Activated T-cell treated with anti-CD3 and anti-CD28 coated beads, Interleukin-2, amount 50 U/mL, for 72 hours (primary cell): ENCODE results near the gene CNOT6. TPM values are rescaled to one million over a fixed set of nuclear protein-coding genes. Genes with fewer than 3 reads are reported as not detected.

Experiments used
- ATAC-seq, 2 donors: fragments of 150-1000 bp; cut with Tn5 transposase; replicated peaks in 1 of 2; 2 replicates each; pipeline ENCODE4 v1.10.0; 2021; ENCODE audit warnings: moderate library complexity in 2 of 2, mild to moderate bottlenecking in 1 of 2
- DNase-seq, 2 donors: peaks; one replicate each; pipeline ENCODE4 v3.0.0; 2021 to 2022; ENCODE audit warnings: mixed read lengths in 1 of 2
- H3K27ac Mint-ChIP-seq: one replicate; pipeline ENCODE4 v1.8.0; 2022; ENCODE audit warnings: mild to moderate bottlenecking, moderate library complexity, mixed read lengths
- H3K27me3 Mint-ChIP-seq: one replicate; pipeline ENCODE4 v1.8.0; 2022; ENCODE audit warnings: low read depth, mixed read lengths
- H3K36me3 Mint-ChIP-seq, 2 donors: one replicate each; pipeline ENCODE4 v1.8.0; 2022; ENCODE audit warnings: mixed read lengths in 2 of 2, mild to moderate bottlenecking in 1 of 2; ENCODE audit not compliant: insufficient read depth in 2 of 2
- H3K4me1 Mint-ChIP-seq: one replicate; pipeline ENCODE4 v1.8.0; 2022; ENCODE audit warnings: low read depth, mixed read lengths
- H3K4me3 Mint-ChIP-seq, 2 donors: one replicate each; pipeline ENCODE4 v1.8.0; 2022; ENCODE audit warnings: mild to moderate bottlenecking in 2 of 2, mixed read lengths in 2 of 2, moderate library complexity in 2 of 2
- H3K9me3 Mint-ChIP-seq, 2 donors: one replicate each; pipeline ENCODE4 v1.8.0; 2022; ENCODE audit warnings: mixed read lengths in 2 of 2
- total RNA-seq, 2 donors: library from RNA; stranded (reverse); gene quantifications; one replicate each; pipeline ENCODE4 v1.2.3, GENCODE V29; 2022

The CNOT6 gene
- total RNA-seq, 2 donors from 2014 or later: 34.0 to 34.3 TPM

DNA sequence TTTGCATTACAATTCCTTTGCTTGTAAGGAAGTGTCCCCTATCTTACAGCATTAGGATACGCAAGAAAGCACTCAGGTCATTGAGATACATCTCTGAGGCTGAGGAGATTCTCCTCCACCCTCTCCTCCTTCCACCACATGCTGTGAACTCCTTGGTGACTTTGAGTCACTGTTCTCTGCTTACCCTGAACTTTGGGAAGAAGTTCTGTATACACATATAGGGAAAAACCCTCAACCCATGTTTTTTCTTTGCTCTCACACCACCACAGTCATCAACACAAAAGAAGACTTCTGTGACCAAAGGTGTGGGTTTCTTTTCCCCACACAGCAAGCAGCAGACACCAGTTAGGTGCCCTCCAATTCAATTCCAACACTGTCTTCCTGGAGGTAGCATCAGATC lies 38.1 kb downstream of the CNOT6 start:
- H3K4me3 Mint-ChIP-seq: peak overlapping the region in 1 of 2 donors; percentile 39
- DNase-seq (no peak), ATAC-seq (peak in 1 of 2 donors; percentile 15)
- H3K4me1 Mint-ChIP-seq: peaks cover 18% of the 10 kb centered on the region
- H3K9me3 Mint-ChIP-seq: no peaks in the 10 kb centered on the region
- H3K27ac Mint-ChIP-seq: peak overlapping the region; percentile 62
- H3K27me3 Mint-ChIP-seq: no peaks in the 10 kb centered on the region
- peaks cover 4 to 20% of the 10 kb centered on the region in 2 donors for H3K36me3 Mint-ChIP-seq

DNA sequence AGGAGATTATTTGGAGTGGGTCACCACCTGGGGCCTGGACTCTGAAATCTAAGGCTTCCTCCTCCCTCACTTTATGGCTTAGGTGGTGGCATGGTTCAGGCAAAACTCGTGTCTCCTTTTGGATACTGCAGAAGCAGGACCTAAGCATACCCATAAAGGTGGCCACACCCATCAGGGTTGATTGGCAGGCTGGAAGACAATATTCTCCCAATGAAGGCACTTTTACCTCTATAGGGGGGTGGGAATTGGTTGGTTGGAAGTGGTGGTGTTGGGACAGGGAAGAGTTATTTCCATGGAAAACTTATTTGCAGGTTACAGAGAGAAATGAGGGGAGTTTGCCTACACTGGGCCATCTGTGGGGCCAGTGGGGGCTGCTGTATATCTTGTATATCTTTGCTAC lies 39.7 kb downstream of the CNOT6 start:
- DNase-seq (no peak), ATAC-seq (no peak)
- peaks cover 18% of the 10 kb centered on the region for H3K4me1 Mint-ChIP-seq
- peaks cover 4 to 25% of the 10 kb centered on the region in 2 donors for H3K36me3 Mint-ChIP-seq
- H3K27me3 Mint-ChIP-seq: no peaks in the 10 kb centered on the region
- no peak overlapping the region for H3K27ac Mint-ChIP-seq
- H3K9me3 Mint-ChIP-seq: no peaks in the 10 kb centered on the region
- no peak overlapping the region for H3K4me3 Mint-ChIP-seq

DNA sequence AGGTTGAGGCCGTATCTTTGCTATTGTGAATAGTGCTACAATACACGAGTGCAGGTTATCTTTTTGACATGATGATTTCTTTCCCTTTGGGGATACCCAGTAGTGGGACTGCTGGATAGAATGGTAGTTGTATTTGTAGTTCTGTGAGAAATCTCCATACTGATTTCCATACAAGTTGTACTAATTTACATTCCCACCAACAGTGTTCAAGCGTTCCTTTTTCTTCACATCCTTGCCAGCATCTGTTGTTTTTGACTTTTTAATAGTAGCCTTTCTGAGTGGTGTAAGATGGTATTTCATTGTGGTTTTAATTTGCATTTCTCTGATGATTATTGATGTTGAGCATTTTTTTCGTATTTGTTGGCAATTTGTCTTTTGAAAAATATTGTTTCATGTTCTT lies 41.4 kb downstream of the CNOT6 start:
- DNase-seq (no peak), ATAC-seq (no peak)
- H3K4me1 Mint-ChIP-seq: peaks cover 28% of the 10 kb centered on the region
- H3K27me3 Mint-ChIP-seq: no peaks in the 10 kb centered on the region
- no peak overlapping the region for H3K27ac Mint-ChIP-seq
- no peak overlapping the region for H3K4me3 Mint-ChIP-seq
- no peaks in the 10 kb centered on the region for H3K9me3 Mint-ChIP-seq
- H3K36me3 Mint-ChIP-seq: peaks cover 2 to 26% of the 10 kb centered on the region in 2 donors

DNA sequence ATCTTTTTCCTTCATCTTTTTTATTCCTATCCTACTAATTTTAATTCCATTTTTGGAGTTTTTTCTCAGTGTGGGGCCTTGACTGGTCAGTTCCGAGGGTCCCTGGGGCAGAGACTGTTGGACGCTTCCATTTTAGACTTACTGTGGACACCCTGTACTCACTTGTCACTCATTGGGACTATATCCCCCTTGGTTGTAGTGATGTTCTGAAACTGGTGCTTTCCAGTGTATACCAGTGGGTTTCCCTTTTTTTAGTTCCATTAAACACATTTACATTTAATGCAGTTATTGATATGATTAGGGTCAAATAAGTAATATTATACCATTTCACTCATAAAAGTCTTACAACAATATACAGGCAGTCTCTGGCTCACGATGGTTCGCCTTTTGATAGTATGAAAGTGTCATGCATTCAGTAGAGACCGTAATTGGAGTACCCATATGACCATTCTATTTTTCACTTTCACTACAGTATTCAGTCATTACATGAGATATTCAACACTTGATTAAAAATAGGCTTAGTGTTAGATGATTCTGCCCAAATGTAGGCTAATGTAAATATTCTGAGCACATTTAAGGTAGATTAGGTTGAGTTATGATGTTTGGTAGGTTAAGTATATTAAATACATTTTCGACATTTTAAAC lies 46.0 kb downstream of the CNOT6 start:
- Mint-ChIP-seq H3K9me3 (no peaks in the 10 kb centered on the region), H3K27ac (peak overlapping the region; percentile 90), H3K27me3 (no peaks in the 10 kb centered on the region), H3K4me1 (peaks cover 14% of the 10 kb centered on the region), H3K4me3 (peak overlapping the region; percentile 62 to 72), H3K36me3 (peaks cover 2 to 39% of the 10 kb centered on the region in 2 donors)
- DNase-seq (no peak), ATAC-seq (peak; percentile 94 to 97)

DNA sequence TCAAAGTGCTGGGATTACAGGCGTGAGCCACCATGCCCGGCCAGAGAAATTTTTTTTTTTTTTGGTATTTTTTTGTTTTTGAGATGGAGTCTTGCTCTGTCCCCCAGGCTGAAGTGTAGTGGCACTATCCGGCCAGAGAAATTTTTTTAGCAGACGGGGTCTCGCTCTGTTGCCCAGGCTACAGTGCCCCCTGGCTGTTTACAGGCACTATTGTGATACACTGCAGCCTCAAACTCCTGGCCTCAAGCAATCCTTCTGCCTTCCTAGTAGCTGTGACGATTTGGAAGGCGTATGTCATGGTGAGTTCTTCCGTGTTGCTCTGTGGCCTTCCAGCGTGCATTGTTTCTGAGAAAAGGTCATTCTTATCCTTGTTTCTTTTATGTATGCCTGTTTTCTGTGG lies 47.5 kb downstream of the CNOT6 start:
- peaks cover 2 to 40% of the 10 kb centered on the region in 2 donors for H3K36me3 Mint-ChIP-seq
- DNase-seq: no peak
- no peak overlapping the region for H3K4me3 Mint-ChIP-seq
- H3K27me3 Mint-ChIP-seq: no peaks in the 10 kb centered on the region
- H3K27ac Mint-ChIP-seq: no peak overlapping the region
- no peak for ATAC-seq
- no peaks in the 10 kb centered on the region for H3K9me3 Mint-ChIP-seq
- H3K4me1 Mint-ChIP-seq: peaks cover 19% of the 10 kb centered on the region

DNA sequence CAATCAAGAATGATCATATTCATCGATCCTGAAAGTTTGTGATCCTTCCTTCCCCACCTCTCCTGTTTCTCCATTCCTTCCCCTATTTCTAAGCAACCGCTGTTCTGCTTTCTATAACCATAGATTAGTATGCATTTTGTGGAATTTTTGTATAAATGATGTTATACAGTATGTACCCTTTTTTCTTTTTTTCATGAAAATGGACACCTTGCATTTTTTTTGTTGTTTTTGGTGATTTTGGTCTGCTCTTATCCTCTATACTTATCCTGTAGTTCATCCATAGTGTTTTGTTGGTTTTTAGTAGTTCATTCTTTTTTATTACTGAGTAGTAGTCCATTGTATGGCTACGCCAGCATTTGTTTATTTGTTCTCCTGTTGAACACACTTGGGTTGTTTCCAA lies 51.1 kb downstream of the CNOT6 start:
- no peaks in the 10 kb centered on the region for H3K27me3 Mint-ChIP-seq
- H3K4me1 Mint-ChIP-seq: peaks cover 21% of the 10 kb centered on the region
- H3K36me3 Mint-ChIP-seq: peaks cover 4 to 38% of the 10 kb centered on the region in 2 donors
- H3K27ac Mint-ChIP-seq: no peak overlapping the region
- no peak overlapping the region for H3K4me3 Mint-ChIP-seq
- ATAC-seq (no peak), DNase-seq (no peak)
- H3K9me3 Mint-ChIP-seq: no peaks in the 10 kb centered on the region

DNA sequence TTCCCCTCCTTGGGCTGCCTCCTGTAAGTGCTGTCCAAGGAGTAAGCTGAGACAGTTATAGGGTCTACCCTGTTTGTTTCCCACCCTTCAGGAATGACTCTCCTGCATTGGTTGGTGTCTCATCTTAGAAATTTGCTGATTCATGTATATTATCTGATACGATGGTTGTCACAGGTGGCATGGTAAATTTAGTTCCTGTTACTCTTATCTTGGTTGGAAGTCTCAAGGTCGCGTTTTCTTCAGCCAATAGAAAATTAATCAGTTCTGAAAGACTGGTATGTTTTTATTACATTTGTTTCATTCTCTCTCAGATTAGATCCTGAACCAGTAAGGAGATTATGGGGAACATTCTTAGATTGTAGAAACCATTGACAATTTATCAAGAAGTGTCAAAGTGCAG lies 54.4 kb downstream of the CNOT6 start:
- ATAC-seq (no peak), DNase-seq (no peak)
- H3K36me3 Mint-ChIP-seq: peaks cover 4 to 24% of the 10 kb centered on the region in 2 donors
- H3K4me1 Mint-ChIP-seq: peaks cover 14% of the 10 kb centered on the region
- H3K27me3 Mint-ChIP-seq: no peaks in the 10 kb centered on the region
- peak overlapping the region; percentile 78 for H3K27ac Mint-ChIP-seq
- no peak overlapping the region for H3K4me3 Mint-ChIP-seq
- no peaks in the 10 kb centered on the region for H3K9me3 Mint-ChIP-seq

DNA sequence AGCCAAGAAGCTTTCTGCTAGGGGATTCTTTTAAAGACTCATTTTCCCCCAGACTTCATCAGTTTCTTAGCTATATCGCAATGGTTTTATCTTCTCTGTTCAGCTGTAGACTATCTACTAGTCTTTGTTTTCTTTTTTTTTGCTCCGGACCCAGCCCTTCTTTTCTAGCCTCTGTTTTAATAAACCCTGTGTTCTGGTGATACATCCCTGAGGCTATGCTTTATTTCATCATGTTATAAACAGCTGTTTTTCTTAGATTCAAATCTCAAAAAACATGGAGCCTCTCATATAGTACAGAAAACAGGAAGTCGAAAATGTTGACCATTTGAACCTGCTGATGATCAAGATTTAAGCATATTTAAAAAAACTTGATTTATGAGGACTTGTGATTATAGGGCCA lies 59.4 kb downstream of the CNOT6 start:
- H3K9me3 Mint-ChIP-seq: no peaks in the 10 kb centered on the region

DNA sequence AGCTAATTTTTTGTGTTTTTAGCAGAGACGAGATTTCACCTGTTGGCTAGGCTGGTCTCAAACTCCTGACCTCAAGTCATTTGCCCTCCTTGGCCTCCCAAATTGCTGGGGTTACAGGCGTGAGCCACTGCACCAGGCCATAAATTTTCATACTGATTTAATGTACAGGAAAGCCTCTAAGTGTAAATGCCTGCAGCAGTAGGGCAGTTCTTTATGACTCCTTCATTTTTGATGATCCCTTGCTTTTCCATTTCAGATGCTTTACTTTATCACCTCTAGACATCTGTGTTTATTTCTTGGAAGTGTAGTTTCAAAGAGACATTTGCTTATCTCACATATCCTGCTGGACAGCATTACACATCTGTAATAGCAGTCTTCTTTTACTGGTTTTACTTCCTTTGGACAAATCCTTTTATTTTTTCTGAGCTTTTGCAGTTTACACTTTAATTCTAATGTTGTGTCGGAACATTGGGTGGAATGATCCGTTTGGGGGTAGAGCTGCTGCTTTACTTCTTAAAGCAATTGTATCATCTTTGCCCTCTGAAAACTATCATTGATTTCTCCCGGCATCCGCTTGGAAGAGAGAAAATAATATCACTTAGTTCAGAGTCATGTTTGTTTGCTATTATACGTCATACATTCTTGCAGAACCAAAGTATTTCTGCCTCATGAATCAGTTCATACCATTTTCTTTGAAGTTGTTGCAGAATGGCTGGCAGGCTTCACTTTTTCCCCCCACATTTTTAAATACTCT lies 61.2 kb downstream of the CNOT6 start:
- DNase-seq: no peak
- peaks cover 7 to 23% of the 10 kb centered on the region in 2 donors for H3K36me3 Mint-ChIP-seq
- H3K4me1 Mint-ChIP-seq: peaks cover 32% of the 10 kb centered on the region
- no peak overlapping the region for H3K27ac Mint-ChIP-seq
- no peak for ATAC-seq
- no peak overlapping the region for H3K4me3 Mint-ChIP-seq
- H3K9me3 Mint-ChIP-seq: no peaks in the 10 kb centered on the region
- H3K27me3 Mint-ChIP-seq: no peaks in the 10 kb centered on the region

More for the DNA sequence above, 59.4 kb downstream of the CNOT6 start:
- Mint-ChIP-seq H3K4me3 (no peak overlapping the region), H3K27ac (no peak overlapping the region), H3K36me3 (peaks cover 6 to 23% of the 10 kb centered on the region in 2 donors), H3K27me3 (no peaks in the 10 kb centered on the region), H3K4me1 (peaks cover 27% of the 10 kb centered on the region)
- no peak for ATAC-seq
- DNase-seq: no peak

DNA sequence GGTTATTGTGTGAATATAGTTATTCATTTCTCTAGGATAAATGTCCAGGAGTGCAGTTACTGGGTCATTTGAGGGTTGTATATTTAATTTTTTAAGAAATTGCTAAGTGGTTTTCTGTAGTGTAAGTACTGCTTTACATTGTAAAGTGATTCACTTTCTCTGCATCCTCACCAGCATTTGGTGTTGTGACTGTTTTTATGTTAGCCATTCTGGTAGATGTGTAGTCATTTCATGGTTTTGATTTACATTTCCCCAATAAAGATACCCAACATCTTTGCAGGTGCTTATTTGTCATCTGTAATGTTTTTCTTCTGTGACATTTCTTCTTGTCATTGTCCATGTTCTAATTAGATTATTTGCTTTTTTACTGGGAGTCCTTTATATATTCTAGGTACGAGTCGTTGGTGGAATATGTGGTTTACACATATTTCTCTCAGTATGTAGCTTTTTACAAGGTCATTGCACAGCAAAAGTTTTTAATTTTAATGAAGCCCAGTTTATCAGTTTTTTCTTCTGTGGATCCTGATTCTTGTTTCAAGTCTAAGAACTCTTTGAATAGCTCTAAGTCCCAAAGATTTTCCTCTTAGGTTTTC lies 63.1 kb downstream of the CNOT6 start:
- peaks cover 51% of the 10 kb centered on the region for H3K4me1 Mint-ChIP-seq
- peak overlapping the region; percentile 4 to 41 for H3K4me3 Mint-ChIP-seq
- peak; percentile 95 to 96 for ATAC-seq
- DNase-seq: no peak
- H3K9me3 Mint-ChIP-seq: no peaks in the 10 kb centered on the region
- peaks cover 11 to 34% of the 10 kb centered on the region in 2 donors for H3K36me3 Mint-ChIP-seq
- no peaks in the 10 kb centered on the region for H3K27me3 Mint-ChIP-seq
- peak overlapping the region; percentile 77 for H3K27ac Mint-ChIP-seq

DNA sequence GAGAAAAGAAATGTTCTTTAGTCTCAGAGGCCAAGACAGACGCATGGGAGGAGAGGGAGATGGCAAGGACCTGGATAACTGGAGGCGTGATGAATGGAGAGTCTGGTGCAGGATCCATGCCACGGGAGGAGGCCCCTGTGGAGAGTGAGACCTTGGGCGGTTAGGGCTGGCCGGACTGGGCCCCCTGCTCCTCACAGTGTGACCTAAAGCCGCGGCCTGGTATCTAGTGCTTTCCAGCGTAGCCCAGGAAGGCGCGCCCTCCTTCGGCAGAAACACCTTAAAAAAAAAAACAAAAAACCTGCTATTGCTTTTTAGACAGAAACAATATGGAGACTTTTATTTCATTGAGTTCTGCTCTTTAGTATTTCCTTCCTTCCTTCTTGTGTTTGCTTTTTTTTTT lies 64.1 kb downstream of the CNOT6 start:
- Mint-ChIP-seq H3K27me3 (no peaks in the 10 kb centered on the region), H3K9me3 (no peaks in the 10 kb centered on the region), H3K4me3 (no peak overlapping the region), H3K36me3 (peaks cover 11 to 31% of the 10 kb centered on the region in 2 donors), H3K4me1 (peaks cover 57% of the 10 kb centered on the region), H3K27ac (no peak overlapping the region)
- ATAC-seq (no peak), DNase-seq (no peak)

DNA sequence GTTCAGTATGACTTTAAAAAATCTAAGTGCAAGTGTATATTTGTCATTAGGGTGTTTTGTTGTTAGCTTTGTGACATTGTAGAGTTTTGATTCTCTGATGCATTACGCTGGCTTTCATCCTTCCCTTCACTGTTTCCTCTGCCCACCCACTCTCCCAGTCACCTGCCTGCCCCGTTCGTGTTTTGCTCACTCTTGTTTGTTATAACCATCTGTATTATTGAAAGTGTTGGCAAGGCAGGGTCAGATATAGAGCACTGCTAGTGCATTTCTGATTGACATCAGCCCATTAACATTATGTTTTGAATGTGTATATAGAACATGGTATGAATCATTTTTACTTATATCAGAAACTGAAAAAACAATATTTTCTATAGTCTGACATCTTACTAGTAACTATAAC lies 69.8 kb downstream of the CNOT6 start:
- H3K9me3 Mint-ChIP-seq: no peaks in the 10 kb centered on the region
- H3K27ac Mint-ChIP-seq: peak overlapping the region; percentile 44
- ATAC-seq (peak; percentile 63 to 71), DNase-seq (peak; percentile 44 to 53)
- H3K27me3 Mint-ChIP-seq: no peaks in the 10 kb centered on the region
- peaks cover 18 to 41% of the 10 kb centered on the region in 2 donors for H3K36me3 Mint-ChIP-seq
- peaks cover 58% of the 10 kb centered on the region for H3K4me1 Mint-ChIP-seq
- peak overlapping the region; percentile 58 to 65 for H3K4me3 Mint-ChIP-seq

DNA sequence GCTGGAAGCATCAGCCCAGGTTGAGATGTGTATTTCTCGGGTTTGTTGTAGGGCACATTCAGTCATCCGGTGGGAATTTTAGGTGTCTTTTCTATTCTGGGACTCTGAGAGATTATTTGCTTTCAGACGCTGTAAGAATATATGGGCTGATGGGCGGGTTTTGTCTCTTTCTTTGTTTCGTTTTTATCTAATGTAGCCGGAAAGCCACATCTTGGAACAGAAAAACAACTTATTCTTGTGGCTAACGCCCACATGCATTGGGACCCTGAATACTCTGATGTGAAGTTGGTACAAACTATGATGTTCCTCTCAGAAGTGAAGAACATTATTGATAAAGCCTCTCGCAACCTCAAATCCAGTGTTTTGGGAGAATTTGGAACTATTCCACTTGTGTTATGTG lies 74.7 kb downstream of the CNOT6 start:
- ATAC-seq (peak in 1 of 2 donors; percentile 44), DNase-seq (no peak)
- H3K27me3 Mint-ChIP-seq: no peaks in the 10 kb centered on the region
- no peak overlapping the region for H3K27ac Mint-ChIP-seq
- H3K9me3 Mint-ChIP-seq: no peaks in the 10 kb centered on the region
- H3K4me3 Mint-ChIP-seq: peak overlapping the region; percentile 4 to 13
- peaks cover 26% of the 10 kb centered on the region for H3K4me1 Mint-ChIP-seq
- peaks cover 14 to 40% of the 10 kb centered on the region in 2 donors for H3K36me3 Mint-ChIP-seq
